H1 (cell line): ENCODE measurements around the gene FRMD5. TPM values are rescaled to one million over a fixed set of nuclear protein-coding genes. Genes with fewer than 3 reads are reported as not detected.

Experiments used
- EGR1 ChIP-seq: IDR thresholded peaks from 2 replicates; pipeline ENCODE4 v1.6.1; 2011; ENCODE audit warnings: low read depth, low read length, borderline replicate concordance
- KDM4A ChIP-seq: IDR thresholded peaks from one replicate; pipeline ENCODE4 v1.7.1; 2012; ENCODE audit warnings: low read depth, mild to moderate bottlenecking, moderate library complexity, low read length, inconsistent platforms; ENCODE audit not compliant: severe bottlenecking
- POU5F1 ChIP-seq: IDR thresholded peaks from 2 replicates; pipeline ENCODE4 v1.6.1; 2011; ENCODE audit warnings: low read depth, mild to moderate bottlenecking, low read length, moderate library complexity
- RNF2 ChIP-seq: fragments of 200-900, 300-1000 bp; sonication (generic); IDR thresholded peaks from 2 replicates; pipeline ENCODE4 v1.7.1; 2016; ENCODE audit warnings: borderline replicate concordance, low read depth, mild to moderate bottlenecking, antibody characterized with exemption, low read length; ENCODE audit not compliant: poor library complexity, severe bottlenecking; ENCODE audit errors: missing control alignments
- RXRA ChIP-seq: IDR thresholded peaks from 2 replicates; pipeline ENCODE4 v1.6.1; 2011; ENCODE audit warnings: low read depth, mild to moderate bottlenecking, low read length, moderate library complexity; ENCODE audit not compliant: insufficient read depth
- SIRT6 ChIP-seq: IDR thresholded peaks from one replicate; pipeline ENCODE4 v1.7.1; 2012; ENCODE audit warnings: low read length, inconsistent platforms
- SP4 ChIP-seq: IDR thresholded peaks from 2 replicates; pipeline ENCODE4 v1.6.1; 2012; ENCODE audit warnings: low read length, inconsistent platforms
- TAF7 ChIP-seq: optimal IDR thresholded peaks from 2 replicates; pipeline ENCODE3; 2011; ENCODE audit warnings: low read depth, mild to moderate bottlenecking, inconsistent platforms, low read length, moderate library complexity, borderline replicate concordance
- polyA plus RNA-seq, 7 experiments: library from polyadenylated mRNA; depleted of rRNA in 3 of 7; stranded (reverse) in 5 of 7; unstranded in 2 of 7; fragments of >200 nt in 5 of 7; fragments of 200-250 nt in 2 of 7; gene quantifications; 1 replicate in 5 of 7; 2 replicates in 1 of 7; 4 replicates in 1 of 7; pipeline versions ENCODE4 v1.2.1 to v1.2.3, GENCODE V29; 2011 to 2013; ENCODE audit warnings: missing spikeins in 2 of 7, mixed read lengths in 2 of 7
- total RNA-seq: library from RNA; stranded (reverse); fragmentation: NEBNext Ultra II Directional; extraction: Animal tissue kit (Norgen Biotek cat#: 25700); gene quantifications from 2 replicates; pipeline ENCODE4 v1.2.1, GENCODE V29; 2021

Gene FRMD5
- total and polyA plus RNA-seq, 2 of the 8 experiments (the other 6 are each of a cell fraction or from before 2014, with no cell fraction given): 10.1 to 12.6 TPM

DNA sequence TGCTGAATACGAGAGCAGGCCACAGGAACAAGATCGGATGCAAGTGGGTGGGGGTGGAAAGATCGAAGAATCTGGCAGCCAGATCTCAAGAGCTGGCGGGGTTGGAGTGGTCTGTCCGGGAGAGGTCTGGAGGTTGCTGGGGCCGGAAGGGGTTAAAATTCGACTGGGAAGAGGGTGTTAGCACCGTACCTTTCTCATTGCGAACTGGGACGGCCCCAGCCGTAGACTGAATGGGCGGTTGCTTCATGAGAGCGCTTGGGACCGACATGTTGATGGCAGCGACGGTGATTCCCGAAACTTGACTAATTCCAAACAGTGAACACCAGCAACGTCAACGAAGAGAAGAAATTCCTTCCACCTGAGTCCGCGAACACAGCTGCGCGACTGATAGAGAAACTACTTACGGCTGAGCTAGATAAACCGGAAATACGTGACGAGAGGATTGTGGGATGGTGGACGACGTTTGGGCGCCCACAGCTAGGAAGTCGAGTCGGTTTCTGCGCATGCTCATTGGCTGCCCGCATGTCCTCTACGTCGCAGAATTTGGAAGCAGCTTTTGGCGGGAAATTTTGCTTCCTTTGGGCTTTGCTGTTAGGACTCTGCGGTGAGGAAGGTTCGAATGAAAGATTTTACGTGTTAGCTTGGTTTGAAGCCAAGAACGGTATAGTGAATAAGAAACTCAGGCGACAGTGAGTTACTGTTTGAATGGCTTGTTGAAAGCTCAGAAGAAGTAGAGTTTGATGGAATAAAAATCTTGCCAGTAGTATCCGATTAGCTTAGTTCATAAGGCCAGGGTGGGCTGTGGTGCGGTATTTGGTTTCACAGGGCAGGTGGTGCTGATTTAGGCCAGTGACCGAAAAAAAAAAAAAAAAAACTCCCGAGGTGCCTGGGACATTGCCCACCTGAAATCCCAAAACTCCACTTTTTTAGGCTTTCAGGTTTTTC is 370.5 kb downstream of the FRMD5 start, which contains the start of gene MFAP1 (continued):
- TF ChIP-seq KDM4A (peak; percentile 87), RXRA (no peak), EGR1 (no peak), SIRT6 (no peak), POU5F1 (no peak), SP4 (no peak), RNF2 (peak; percentile 24), TAF7 (peak; percentile 52)
- TF ChIP-seq, all 59 proteins: peak for 23
